ENCODE data around the gene SHISAL2B.
A peak's percentile ranks its signal among the peaks of the same experiment; 100 is the strongest.

SHISAL2B gene

GRCh38 chr5:64759960-64760660 is 69.8 kb downstream of the SHISAL2B start:
- H3K4me3 ChIP-seq (ENCODE audit: low read depth in 1 of 2, low read length in 2 of 2) = no peak overlapping the region
- H3K9ac ChIP-seq (ENCODE audit: low read depth, low read length) = no peak overlapping the region
- peaks cover 85% of the 10 kb centered on the region for H3K79me2 ChIP-seq (ENCODE audit: insufficient read depth, low read length)
- no peak overlapping the region for H2AFZ ChIP-seq (ENCODE audit: low read depth, low read length)
- no peaks in the 10 kb centered on the region for H3K9me3 ChIP-seq (ENCODE audit: insufficient read depth, low read length, severe bottlenecking)
- no peak for ATAC-seq (ENCODE audit: insufficient read depth, low read depth)
- H4K20me1 ChIP-seq (ENCODE audit: insufficient read depth, low read length) = peaks cover 14% of the 10 kb centered on the region; the same call in 1 of the 2 replicates
- no peak overlapping the region for H3K4me2 ChIP-seq (ENCODE audit: insufficient read depth, low read length)
- TF ChIP-seq CTCF (IDR thresholded peaks at IDR 0.05; ENCODE audit: borderline replicate concordance, extremely low read depth, low read length, poor library complexity, severe bottlenecking) (no peak), EZH2 (IDR thresholded peaks at IDR 0.05; ENCODE audit: borderline replicate concordance, low read depth, low read length, severe bottlenecking) (no peak)
- H3K4me1 ChIP-seq (ENCODE audit: insufficient read depth, low read length) = 0 out of 2 replicates have a peak, but pooled peaks cover under 1% of the 10 kb centered on the region
- peaks cover 20% of the 10 kb centered on the region; the same call in 1 of the 2 replicates for H3K36me3 ChIP-seq (ENCODE audit: insufficient read depth, low read length)
- no peak overlapping the region for H3K27ac ChIP-seq (ENCODE audit: low read length)
- no peaks in the 10 kb centered on the region for H3K27me3 ChIP-seq (ENCODE audit: insufficient read depth, low read length, poor library complexity)
- DNase-seq = no peak

GRCh38 chr5:64763948-64764503 is 73.7 kb downstream of the SHISAL2B start:
- Histone ChIP-seq H4K20me1 (ENCODE audit: insufficient read depth, low read length) (peaks cover 12% of the 10 kb centered on the region; the same call in 1 of the 2 replicates), H3K9ac (ENCODE audit: low read depth, low read length) (no peak overlapping the region), H3K36me3 (ENCODE audit: insufficient read depth, low read length) (peaks cover 33% of the 10 kb centered on the region), H3K4me2 (ENCODE audit: insufficient read depth, low read length) (no peak overlapping the region), H2AFZ (ENCODE audit: low read depth, low read length) (no peak overlapping the region), H3K79me2 (ENCODE audit: insufficient read depth, low read length) (peaks cover 95% of the 10 kb centered on the region), H3K27ac (ENCODE audit: low read length) (no peak overlapping the region), H3K9me3 (ENCODE audit: insufficient read depth, low read length, severe bottlenecking) (no peaks in the 10 kb centered on the region), H3K27me3 (ENCODE audit: insufficient read depth, low read length, poor library complexity) (no peaks in the 10 kb centered on the region), H3K4me1 (ENCODE audit: insufficient read depth, low read length) (peaks cover 26% of the 10 kb centered on the region), H3K4me3 (ENCODE audit: low read depth in 1 of 2, low read length in 2 of 2) (no peak overlapping the region)
- no peak for DNase-seq
- ATAC-seq (ENCODE audit: insufficient read depth, low read depth) = no peak
- no peak for TF ChIP-seq EZH2 (IDR thresholded peaks at IDR 0.05; ENCODE audit: borderline replicate concordance, low read depth, low read length, severe bottlenecking)
- TF ChIP-seq CTCF (IDR thresholded peaks at IDR 0.05; ENCODE audit: borderline replicate concordance, extremely low read depth, low read length, poor library complexity, severe bottlenecking) = no peak

GRCh38 chr5:64765804-64766504 is 75.7 kb downstream of the SHISAL2B start:
- Histone ChIP-seq H3K27me3 (ENCODE audit: insufficient read depth, low read length, poor library complexity) (no peaks in the 10 kb centered on the region), H3K4me1 (ENCODE audit: insufficient read depth, low read length) (peaks cover 43% of the 10 kb centered on the region), H3K79me2 (ENCODE audit: insufficient read depth, low read length) (peaks cover 95% of the 10 kb centered on the region), H3K27ac (ENCODE audit: low read length) (no peak overlapping the region), H3K9me3 (ENCODE audit: insufficient read depth, low read length, severe bottlenecking) (no peaks in the 10 kb centered on the region), H2AFZ (ENCODE audit: low read depth, low read length) (no peak overlapping the region), H3K36me3 (ENCODE audit: insufficient read depth, low read length) (peaks cover 30% of the 10 kb centered on the region), H3K4me3 (ENCODE audit: low read depth in 1 of 2, low read length in 2 of 2) (no peak overlapping the region), H3K9ac (ENCODE audit: low read depth, low read length) (no peak overlapping the region), H4K20me1 (ENCODE audit: insufficient read depth, low read length) (peaks cover 12% of the 10 kb centered on the region; the same call in 1 of the 2 replicates), H3K4me2 (ENCODE audit: insufficient read depth, low read length) (peak overlapping the region; percentile 87; the same call in 1 of the 2 replicates)
- DNase-seq = no peak
- ATAC-seq (ENCODE audit: insufficient read depth, low read depth) = no peak
- TF ChIP-seq EZH2 (IDR thresholded peaks at IDR 0.05; ENCODE audit: borderline replicate concordance, low read depth, low read length, severe bottlenecking) (no peak), CTCF (IDR thresholded peaks at IDR 0.05; ENCODE audit: borderline replicate concordance, extremely low read depth, low read length, poor library complexity, severe bottlenecking) (no peak)
